Kasumi-1 (cell line): ENCODE measurements around the gene BICDL2.

Experiments used
- DNase-seq, 2 experiments: peaks; one replicate each; lab custom pipeline; 2025; lab: John Stamatoyannopoulos, UW

BICDL2 gene

DNA sequence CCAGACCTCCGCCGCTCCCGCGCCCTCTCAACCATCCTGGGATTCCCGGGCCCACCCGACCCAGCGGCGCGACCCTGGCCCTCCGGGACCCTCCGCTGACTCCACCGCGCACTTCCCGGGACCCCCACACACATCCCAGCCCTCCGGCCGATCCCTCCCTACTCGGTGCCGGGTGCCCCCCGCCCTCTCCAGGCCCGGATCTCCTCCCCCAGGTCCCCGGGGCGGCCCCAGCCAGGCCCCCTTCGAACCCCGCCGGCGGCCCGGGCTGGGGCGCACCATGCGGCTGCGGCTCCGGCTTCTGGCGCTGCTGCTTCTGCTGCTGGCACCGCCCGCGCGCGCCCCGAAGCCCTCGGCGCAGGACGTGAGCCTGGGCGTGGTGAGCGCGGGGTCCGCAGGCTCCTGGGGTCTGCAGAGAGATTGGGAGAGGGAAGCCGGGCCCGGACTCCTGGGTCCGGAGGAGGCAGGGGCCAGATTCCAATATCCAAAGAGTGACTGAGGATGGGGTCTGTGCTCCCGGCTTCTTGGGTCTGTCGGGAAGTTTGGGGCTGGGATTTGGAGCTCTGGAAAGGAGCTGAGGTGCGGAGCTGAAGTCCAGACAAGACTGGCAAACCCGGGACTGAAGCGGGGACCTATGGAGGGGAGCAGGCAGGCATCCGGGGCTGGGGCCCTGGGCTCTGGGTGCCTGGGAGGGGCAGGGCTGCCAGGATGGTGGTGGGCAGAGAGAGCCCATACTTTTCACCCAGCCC, 10.1 kb upstream of the BICDL2 start:
- no peak for DNase-seq

DNA sequence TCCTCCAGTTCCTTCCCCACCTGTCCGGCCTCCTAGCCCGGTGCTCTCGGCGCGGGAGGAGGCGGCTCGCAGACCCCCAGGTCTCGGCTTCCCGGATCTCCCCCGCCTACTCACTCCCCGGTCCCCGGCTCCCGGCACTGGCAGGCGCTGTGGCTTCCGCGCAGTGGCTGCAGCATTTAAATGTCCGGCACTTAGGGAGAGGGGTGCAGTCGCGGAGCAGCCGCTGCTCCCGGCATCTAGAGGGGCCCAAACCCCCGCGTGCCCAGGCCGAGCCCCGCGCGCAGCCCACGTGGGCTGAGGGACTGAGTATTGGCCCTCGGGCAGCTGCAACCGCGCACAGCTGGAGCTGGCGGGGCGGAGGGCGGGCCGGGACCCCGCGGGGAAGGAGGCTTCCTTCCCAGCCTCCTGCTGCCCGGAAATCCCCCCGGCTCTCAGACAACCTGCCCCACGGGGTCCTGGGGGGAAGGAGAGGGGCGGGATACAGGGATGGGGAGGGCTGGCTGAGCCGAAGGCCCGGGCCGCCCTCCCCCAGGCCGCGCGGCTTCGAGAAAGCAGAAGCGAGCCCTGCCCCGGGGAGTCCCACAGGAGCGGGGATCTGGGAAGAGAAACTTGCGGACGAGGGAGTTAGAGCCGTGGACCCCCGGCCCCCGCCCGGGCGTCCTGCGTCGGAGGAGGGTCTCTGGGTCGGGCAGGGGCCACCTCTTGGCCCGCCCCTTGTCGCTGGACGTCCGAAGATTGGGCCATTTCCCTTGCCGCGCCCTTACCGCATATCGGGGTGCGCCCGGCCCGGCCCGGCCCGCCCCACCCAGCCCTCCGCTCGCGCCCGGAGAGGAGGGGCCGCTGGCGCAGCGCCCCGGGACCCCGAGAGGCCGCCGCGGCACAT, 9.3 kb upstream of the BICDL2 start, which contains the start of gene MMP25:
MMP25 (plus strand) TSS at position 804 of the 883 bp plus-strand sequence. CDS start 357 bp downstream, outside the sequence.
- peak in 1 of 2 experiments; percentile 25 for DNase-seq

DNA sequence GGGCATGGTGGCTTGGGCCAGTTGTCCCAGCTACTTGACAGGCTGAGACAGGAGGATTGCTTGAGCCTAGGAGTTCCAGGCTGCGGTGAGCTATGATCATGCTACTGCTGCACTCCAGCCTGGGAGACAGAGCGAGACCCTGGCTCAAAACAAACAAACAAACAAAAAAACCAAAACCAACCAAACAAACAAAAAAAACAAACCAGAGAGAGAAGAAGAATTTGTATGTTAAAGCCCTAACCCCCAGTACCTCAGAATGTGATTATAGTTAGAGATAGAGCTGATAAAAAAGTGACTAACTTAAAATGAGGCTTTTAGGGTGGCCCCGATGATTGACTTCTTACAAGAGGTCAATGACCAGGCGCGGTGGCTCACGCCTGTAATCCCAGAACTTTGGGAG, 8.0 kb upstream of the BICDL2 start:
- no peak for DNase-seq

DNA sequence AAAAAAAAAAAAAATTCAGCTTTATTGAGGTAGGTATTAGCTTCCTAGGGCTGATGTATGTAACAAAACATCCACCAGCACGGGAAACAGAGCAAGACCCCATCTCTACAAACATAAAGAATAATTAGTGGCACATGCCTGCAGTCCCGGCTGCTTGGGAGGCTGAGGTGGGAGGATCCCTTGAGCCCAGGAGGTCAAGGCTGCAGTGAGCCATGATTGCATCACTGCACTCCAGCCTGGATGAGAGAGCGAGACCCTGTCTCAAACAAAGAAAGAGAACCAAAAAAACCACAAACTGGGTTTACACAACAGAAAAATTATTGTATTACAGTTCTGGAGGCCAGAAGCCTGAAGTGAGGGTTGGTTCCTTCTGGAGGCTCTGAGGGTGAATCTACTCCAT, 5.6 kb upstream of the BICDL2 start:
- DNase-seq: no peak

DNA sequence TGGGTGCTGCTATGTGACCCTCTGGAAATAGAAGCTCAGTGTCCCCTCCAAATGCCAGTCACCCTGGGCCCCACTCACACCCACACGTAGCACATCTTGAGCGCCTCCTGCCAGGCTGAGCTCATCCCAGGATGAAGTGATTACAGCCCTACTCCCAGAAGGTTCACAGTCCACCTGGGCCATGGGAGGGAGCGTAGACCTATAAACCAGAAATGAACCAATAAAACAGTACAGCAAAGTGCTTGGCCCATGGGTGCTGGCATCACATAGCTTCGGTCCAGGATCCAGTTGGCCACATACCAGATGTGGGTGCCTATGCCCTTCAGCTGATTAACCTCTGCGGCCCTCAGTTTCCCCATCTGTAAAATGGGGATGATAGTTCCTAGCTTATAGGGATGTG, 2.2 kb upstream of the BICDL2 start:
- no peak for DNase-seq

DNA sequence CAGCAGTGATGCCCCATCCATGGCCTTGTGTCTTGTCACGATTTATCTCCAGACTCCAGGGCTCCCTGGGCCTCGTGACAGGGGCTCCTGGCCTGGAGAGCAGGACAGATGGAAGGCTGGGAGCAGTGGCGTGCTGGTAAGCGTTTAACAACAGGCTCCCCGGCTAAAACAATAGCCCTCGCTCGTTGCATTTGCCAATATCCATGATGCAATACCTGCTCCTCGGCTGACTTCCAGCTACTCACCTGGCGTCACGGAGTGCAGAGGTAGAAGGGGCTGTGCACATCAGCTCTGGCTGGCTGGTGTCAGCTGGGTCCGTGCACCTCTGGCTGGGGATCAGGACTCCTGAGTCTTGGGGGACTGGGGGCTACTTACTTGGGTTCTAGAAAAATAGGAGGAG, 1.5 kb upstream of the BICDL2 start:
- DNase-seq: no peak

DNA sequence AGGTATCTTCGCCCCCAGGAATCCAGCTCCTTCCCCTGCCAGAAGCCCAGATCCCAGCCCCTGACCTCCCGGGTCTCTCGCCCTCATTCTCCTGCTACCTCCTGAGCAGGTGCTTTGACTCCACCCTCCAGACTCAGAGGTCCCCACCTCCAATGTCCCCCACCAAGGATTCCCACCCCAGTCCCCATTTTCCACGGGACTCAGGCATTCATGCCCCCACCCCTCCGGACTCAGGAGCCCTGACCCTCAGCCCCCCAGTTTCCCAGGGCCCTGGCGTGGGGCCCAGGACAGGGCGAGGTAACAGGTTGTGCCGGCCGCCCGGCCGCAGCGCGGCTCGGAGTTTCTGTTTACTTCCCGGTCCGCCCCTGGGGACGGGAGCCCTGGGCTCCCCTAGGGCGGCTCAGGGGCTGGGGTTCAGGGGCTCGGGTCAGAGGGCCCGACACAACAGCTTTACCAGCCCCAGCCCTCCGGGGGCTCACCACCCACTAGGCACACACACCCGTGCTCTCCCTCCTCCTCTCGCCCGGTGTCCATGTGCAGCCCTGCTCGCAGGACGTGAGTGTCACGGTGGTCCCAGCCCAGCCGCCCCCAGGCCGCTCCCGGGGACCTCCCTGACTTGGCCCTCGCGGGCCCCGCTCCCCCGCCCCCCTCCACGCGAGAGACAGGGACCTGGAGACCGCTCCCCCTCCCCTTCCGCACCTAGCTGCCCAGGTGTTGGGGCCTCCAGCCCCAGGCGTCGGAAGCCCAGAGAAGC, 595 bp downstream of the BICDL2 start:
- no peak for DNase-seq

DNA sequence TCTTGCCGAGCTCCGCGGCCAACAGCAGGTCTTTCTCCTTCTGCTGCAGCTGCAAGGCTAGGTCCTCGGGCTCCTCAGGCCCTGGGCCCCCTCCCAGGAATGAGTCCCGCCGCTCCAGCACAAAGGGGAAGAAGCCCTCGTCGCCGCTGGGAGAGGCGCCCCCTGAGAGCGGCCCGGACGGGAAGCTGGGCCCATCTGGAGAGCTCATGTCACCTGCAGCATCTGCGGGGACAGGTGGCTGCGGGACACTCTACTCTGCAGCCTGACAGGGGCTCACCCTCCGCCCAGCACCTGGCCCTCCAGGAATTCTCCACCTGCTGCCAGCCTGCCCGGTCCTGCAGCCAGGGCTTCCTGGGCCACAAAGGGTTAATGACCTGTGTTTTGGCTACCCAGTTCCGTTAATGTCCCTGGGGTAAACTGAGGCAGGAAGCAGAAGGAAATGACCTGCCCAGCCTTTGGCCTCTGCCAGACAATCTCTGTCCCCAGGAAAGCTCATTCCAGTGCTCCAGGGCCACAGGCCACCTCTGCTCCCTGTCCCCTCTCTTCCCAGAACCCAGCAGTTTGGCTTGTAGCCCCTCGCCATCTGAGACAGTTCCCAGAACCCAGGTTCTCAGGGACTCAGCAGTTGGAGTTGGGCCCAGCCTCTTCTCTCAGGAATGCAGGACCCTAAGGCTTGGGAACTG, 1.3 kb downstream of the BICDL2 start:
- no peak for DNase-seq

DNA sequence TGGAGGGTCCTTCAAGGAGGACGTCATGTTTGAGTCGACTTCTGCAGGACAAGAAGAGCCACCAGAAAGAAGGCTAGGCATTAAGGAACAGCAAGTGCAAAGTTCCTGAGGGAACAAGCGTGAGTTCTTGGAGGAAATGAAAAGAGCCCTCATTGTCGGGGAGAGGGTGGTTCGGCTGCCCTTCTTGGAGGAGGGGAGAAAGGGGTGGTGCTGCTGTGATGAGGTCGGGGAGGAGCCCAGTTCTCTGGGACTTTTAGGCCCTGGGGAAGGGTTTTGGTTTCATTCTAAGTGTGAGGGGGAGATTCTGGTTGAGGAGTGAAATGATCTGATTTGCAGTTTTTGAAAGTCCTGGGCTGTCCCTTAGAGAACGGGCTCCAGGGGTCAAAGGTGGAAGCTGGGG, 4.1 kb downstream of the BICDL2 start:
- DNase-seq: no peak

DNA sequence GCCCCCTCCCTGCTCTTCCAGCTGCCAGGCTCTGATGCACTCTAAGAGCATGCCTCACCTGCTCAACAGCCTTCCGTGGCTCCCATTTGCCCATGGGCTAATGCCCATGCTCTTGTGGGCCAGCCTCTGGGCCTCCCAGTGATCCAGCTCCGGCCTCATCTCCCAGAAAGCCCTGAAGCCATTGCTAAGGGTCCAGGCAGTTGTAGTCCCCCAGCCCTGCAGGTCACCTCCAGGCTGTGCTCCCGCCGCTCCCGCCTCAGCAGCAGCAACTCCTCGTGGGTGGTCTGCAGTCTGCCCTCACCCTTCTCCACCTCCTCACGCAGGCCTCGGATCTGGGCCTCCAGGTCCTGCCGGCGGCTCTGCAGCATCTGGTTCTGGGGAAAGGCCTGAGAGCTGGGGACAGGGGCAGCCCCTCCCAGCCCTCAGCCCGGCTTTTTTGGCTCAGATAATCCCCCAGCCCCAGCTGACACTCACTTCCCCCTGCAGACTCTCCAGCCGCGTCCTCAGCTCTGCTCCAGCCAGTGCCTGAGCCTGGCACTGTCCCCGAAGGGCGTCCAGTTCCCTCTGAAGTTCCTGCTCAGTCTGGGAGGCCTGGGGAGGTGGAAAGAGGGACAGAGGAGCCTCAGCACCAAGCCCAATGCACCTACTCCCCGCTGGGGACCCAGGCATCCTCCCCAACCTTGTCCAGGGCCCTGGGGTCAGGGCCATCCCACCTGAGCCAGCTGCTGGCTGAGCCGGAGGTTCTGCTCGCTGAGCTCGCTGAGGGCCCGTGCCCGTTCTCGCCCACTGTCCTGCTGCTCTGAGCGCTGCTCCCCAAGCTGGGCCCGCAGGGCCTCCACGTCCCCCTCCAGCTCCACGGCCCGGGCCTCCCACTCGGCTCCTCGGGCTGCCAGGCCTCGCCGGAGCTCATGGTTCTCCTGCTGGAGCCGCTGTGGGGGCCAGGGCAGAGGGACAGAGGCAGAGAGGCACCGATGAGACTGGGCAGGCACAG, 6.2 kb downstream of the BICDL2 start:
- DNase-seq: no peak

DNA sequence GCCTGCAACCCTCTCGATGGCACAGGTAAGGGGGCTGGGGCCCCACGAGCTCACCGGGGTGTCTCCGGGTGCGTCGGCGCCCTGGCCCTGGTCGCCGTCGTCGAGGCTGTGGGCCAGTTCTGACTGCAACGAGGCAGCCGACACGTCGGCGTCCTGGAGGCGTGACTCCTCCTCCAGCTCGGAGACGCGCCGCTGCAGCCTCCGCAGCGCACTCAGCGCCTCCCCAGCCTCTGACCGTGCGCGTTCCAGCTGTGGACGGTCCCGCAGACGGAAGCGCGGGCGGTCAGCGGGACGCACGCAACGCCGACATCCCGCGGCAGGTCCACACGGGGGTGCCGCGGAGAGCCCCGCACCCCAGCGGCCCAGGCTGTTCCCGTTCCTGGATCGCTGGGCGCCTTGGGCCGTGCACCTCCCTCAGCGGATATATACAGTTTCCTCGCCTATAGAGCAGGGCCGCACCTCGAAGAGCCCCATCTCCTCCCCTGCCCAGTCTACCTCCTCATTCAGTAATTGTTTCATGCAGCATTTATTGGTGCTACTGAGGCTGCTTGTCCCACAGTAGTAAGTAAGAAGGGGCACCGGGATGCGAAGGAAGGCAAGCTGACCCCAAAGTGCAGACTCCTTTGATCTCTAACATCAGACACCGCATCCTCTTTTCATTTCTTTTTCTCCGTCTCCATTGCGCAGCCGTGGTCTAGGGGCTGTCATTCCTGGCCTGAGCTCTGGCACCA, 7.1 kb downstream of the BICDL2 start:
- no peak for DNase-seq

DNA sequence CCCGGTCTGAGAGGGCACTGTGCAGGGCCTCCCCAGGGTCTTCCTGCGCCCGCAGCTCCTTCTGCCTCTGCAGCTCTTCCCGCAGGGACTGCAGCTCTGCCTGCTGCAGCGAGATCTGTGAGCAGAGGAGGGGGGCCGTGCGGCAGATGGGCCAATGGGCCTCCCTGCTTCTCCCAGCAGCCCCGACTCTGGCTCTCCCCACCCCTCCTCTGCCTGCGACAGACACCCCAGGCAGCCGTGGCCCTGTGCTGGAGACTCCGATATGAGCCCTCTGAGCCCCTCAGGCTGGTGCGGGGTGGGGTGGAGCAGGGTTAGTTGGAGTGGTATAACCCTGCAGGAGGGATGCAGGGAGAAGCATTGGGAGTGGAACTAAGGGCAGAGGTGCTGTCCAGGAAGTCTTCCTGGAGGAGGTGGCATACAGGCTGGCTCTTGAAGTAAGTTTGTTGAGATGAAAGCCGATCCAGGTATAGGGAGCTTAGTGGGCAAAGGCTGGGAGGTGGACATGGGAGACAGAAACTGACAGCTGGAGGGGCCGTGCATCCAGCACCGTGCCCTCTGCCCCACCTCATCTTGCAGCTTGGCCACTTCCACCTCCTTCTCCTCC, 7.9 kb downstream of the BICDL2 start:
- no peak for DNase-seq

DNA sequence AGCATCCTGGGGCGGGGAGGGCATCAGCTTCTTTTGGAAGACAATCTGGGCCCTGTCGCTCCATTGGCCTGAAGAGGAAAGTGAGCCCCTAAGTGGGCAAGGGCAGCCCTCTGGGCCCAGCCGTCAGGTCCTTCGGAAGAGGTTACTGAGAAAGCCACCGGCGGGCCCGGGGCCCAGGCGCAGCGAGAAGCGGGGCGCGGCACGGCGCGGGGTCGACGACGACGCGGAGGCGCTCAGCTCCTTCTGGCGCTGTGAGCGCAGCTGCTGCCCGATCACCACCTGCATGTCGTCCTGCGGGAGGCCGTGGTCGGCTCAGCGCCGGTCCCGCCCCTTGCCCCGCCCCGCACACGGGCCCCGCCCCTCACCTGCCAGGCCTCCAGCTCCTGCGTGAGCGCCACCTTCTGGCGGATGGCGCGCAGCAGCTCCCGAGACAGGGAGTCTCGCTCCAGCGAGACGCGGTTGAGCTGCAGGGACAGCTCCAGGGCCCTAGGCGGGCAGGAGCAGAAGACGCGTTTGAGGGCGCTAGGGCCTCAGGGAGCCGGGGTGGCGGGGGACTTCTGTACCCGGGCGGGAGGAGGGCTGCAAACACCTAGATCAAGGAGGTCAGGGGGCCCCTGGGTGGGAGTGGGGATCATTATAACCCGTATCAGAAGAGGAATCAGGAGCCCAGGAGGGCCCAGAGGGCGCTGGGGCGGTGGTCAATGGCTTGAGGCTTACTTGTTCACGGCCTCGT, 8.6 kb downstream of the BICDL2 start:
- DNase-seq: peak; percentile 37 to 39

DNA sequence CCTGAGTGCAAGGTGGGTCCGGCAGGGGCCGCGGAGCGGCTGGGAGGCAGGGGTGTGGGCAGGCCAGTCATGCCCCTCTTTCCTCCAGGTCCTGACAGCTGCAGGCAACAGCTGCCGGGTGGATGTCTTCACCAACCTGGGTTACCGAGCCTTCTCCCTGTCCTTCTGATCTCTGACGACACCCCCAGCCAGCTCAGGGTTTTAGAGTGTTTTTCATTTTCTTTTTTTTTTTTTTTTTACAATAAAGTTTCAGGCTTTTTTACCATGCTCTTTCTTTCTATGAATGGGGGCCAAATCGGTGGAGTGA, 9.3 kb downstream of the BICDL2 start:
- no peak for DNase-seq

DNA sequence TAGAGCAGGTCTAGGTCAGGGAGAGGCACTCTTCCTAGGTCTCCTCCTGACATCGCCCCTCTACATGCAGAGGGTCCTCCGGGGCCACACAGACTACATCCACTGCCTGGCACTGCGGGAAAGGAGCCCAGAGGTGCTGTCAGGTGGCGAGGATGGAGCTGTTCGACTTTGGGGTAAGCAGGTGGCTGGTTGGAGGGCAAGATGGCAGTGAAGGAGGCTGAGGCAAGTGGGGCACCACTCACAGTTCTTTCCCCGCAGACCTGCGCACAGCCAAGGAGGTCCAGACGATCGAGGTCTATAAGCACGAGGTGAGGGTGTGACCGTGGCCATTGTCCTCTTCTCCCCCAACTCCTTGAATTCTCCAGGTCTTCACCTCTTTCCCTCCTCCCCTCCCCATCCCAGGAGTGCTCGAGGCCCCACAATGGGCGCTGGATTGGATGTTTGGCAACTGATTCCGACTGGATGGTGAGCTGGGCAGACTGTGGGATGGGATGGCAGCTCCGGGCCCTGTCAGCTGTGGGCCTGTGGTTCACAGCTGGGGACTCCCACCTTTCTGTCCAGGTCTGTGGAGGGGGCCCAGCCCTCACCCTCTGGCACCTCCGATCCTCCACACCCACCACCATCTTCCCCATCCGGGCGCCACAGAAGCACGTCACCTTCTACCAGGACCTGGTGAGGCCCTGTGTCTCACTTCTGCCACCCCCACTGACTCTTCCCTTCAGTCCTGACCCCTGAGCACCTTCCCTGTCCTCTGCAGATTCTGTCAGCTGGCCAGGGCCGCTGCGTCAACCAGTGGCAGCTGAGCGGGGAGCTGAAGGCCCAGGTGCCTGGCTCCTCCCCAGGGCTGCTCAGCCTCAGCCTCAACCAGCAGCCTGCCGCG, 9.9 kb downstream of the BICDL2 start:
- DNase-seq: no peak

DNA sequence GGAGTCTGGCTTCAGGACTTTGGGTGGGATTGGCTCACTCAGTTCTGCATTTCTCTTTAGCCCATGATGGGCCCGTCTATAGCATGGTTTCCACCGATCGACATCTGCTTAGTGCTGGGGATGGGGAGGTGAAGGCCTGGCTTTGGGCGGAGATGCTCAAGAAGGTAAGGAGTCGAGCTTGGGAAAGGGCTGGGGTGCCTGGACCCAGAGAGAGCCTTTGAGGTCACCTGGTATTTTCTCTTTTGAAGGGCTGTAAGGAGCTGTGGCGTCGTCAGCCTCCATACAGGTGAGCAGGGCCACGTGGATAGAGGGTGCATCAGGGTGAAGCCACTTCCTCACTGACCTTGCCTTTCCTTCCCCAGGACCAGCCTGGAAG, 10.8 kb downstream of the BICDL2 start:
- DNase-seq: no peak

DNA sequence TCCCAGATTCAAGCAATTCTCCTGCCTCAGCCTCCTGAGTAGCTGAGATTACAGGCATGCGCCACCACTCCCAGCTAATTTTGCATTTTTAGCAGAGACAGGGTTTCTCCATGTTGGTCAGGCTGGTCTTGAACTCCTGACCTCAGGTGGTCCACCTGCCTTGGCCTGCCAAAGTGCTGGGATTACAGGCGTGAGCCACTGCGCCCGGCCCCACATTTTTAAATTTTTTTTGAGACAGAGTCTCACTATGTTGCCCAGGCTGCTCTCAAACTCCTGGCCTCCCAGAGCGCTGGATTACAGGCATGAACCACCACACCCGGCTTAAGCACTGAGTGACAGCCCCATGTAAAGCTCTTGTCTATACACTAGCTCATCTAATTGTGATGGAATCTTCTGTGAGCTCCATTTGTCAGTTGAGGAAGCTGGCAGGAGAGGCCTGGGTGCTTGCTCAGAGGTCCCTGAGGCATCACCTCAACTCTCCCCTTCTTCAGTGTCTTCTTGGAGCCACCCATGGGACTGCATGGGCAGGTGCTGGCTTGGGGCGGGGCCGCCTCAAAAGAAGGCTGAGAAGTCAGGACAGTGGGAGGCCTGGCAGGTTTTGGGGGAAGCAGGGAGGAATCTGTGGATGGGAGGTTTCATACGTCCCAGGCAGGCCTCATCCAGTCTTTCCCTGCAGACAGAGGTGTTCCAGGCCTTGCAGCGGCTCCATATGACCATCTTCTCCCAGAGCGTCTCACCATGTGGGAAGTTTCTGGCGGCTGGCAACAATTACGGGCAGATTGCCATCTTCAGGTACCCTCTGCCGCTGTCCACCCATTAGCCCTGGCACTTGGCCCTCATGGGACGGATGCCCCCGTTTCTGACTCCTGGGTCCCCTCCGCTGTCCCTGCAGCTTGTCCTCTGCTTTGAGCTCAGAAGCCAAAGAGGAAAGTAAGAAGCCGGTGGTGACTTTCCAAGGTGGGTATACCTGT, 11.4 kb downstream of the BICDL2 start:
- no peak for DNase-seq
